Naive thymus-derived CD4-positive, alpha-beta T cell (primary cell): Measurements from ENCODE around the gene HAPSTR1. TPM values are rescaled to one million over a fixed set of nuclear protein-coding genes. Genes with fewer than 3 reads are reported as not detected.

ENCODE experiments used
- ATAC-seq: fragments of 150-1000 bp; cut with Tn5 transposase; 2 replicates; pipeline ENCODE4 v1.10.0; 2021; ENCODE audit warnings: mild to moderate bottlenecking, moderate library complexity
- CTCF ChIA-PET: fragments of 350-600 bp; sonication (Branson Sonifier 250); formaldehyde crosslinking; loops from one replicate; lab custom pipeline; 2021; ENCODE audit warnings: antibody characterized with exemption; lab: Charles Lee
- POLR2A ChIA-PET: fragments of 350-600 bp; sonication (Branson Sonifier 250); formaldehyde crosslinking; loops from one replicate; lab custom pipeline; 2021; ENCODE audit warnings: antibody characterized with exemption, inconsistent platforms; lab: Charles Lee
- DNase-seq, 9 donors: peaks; one replicate each; pipeline versions ENCODE4 v3.0.0 to v3.0.0-alpha.2; 2020 to 2022; ENCODE audit warnings: mixed read lengths in 1 of 9
- H3K27ac ChIP-seq: one replicate; pipeline ENCODE4 v1.7.0; 2013; ENCODE audit warnings: mild to moderate bottlenecking, low read depth, low read length, moderate library complexity
- H3K27me3 ChIP-seq, 2 donors: one replicate each; pipeline ENCODE4 v1.7.0; 2013; ENCODE audit warnings: low read length in 2 of 2, mild to moderate bottlenecking in 2 of 2, moderate library complexity in 2 of 2; ENCODE audit not compliant: control insufficient read depth in 2 of 2, insufficient read depth in 2 of 2
- H3K36me3 ChIP-seq, 3 experiments: 1 replicate in 2 of 3; 2 replicates in 1 of 3; pipeline ENCODE4 v1.7.0; 2013; ENCODE audit warnings: low read length in 3 of 3, mild to moderate bottlenecking in 3 of 3, moderate library complexity in 1 of 3; ENCODE audit not compliant: insufficient read depth in 3 of 3, control insufficient read depth in 2 of 3
- H3K4me1 ChIP-seq, 2 donors: one replicate each; pipeline ENCODE4 v1.7.0; 2013; ENCODE audit warnings: low read length in 2 of 2, mild to moderate bottlenecking in 2 of 2, moderate library complexity in 1 of 2; ENCODE audit not compliant: control insufficient read depth in 2 of 2, insufficient read depth in 2 of 2
- H3K4me3 ChIP-seq: 2 replicates; pipeline ENCODE4 v1.7.0; 2013; ENCODE audit warnings: mild to moderate bottlenecking, low read length
- H3K9me3 ChIP-seq, 3 experiments: 1 replicate in 2 of 3; 2 replicates in 1 of 3; pipeline ENCODE4 v1.7.0; 2013; ENCODE audit warnings: low read length in 3 of 3; ENCODE audit not compliant: control insufficient read depth in 2 of 3
- H3K27ac Mint-ChIP-seq, 9 donors: one replicate each; pipeline ENCODE4 v1.8.0; 2020 to 2022; ENCODE audit warnings: mixed read lengths in 9 of 9, mild to moderate bottlenecking in 8 of 9, moderate library complexity in 5 of 9, inconsistent platforms in 2 of 9
- H3K27me3 Mint-ChIP-seq, 5 donors: one replicate each; pipeline ENCODE4 v1.8.0; 2021 to 2022; ENCODE audit warnings: mixed read lengths in 5 of 5, mild to moderate bottlenecking in 1 of 5
- H3K36me3 Mint-ChIP-seq, 5 donors: one replicate each; pipeline ENCODE4 v1.8.0; 2020 to 2022; ENCODE audit warnings: mixed read lengths in 5 of 5, mild to moderate bottlenecking in 3 of 5, inconsistent platforms in 1 of 5
- H3K4me1 Mint-ChIP-seq, 7 donors: one replicate each; pipeline ENCODE4 v1.8.0; 2020 to 2022; ENCODE audit warnings: mixed read lengths in 7 of 7, mild to moderate bottlenecking in 3 of 7, inconsistent platforms in 1 of 7
- H3K4me3 Mint-ChIP-seq, 10 donors: one replicate each; pipeline ENCODE4 v1.8.0; 2020 to 2022; ENCODE audit warnings: mild to moderate bottlenecking in 10 of 10, mixed read lengths in 10 of 10, moderate library complexity in 6 of 10, inconsistent platforms in 2 of 10
- H3K9me3 Mint-ChIP-seq, 11 donors: one replicate each; pipeline ENCODE4 v1.8.0; 2020 to 2022; ENCODE audit warnings: mixed read lengths in 11 of 11, mild to moderate bottlenecking in 4 of 11, inconsistent platforms in 1 of 11, moderate library complexity in 1 of 11
- intact Hi-C, 2 donors: fragments of 100-400 bp; cut with micrococcal nuclease; formaldehyde crosslinking; loops; one replicate each; pipeline ENCODE4 v1.15.1; 2023
- polyA plus RNA-seq, 2 donors: library from polyadenylated mRNA; unstranded; fragments of 300-500 nt; fragmentation: Illumina TruSeq; gene quantifications; one replicate each; pipeline ENCODE4 v1.2.3, GENCODE V29; 2021
- total RNA-seq, 6 experiments: library from RNA in 5 of 6; stranded (reverse) in 5 of 6; gene quantifications; 1 replicate in 5 of 6; 2 replicates in 1 of 6; pipeline ENCODE4 v1.2.3 and lab custom pipeline; 2021 to 2026

HAPSTR1 gene
- total and polyA plus RNA-seq, 7 experiments from 2014 or later, result 11.4 to 136 (median 83.6) TPM

GRCh38 chr16:9123871-9124270 lies 32.4 kb downstream of the HAPSTR1 start:
- H3K27ac ChIP-seq, result no peak overlapping the region
- Mint-ChIP-seq H3K36me3 (peaks cover 0 to 20% (median 8%) of the 10 kb centered on the region in 5 donors), H3K4me3 (no peak overlapping the region), H3K27ac (peak overlapping the region in 5 of 9 donors; percentile 12 to 80 (median 51)), H3K27me3 (no peaks in the 10 kb centered on the region), H3K9me3 (peaks cover 0 to 3% (median 0%) of the 10 kb centered on the region in 11 donors), H3K4me1 (peaks cover 32 to 67% (median 52%) of the 10 kb centered on the region in 7 donors)
- intact Hi-C loops, result no loop called here
- no peak overlapping the region for H3K4me3 ChIP-seq
- no peaks in the 10 kb centered on the region for H3K27me3 ChIP-seq
- H3K36me3 ChIP-seq, result peaks cover 0 to 27% (median 0%) of the 10 kb centered on the region in 3 experiments
- no peaks in the 10 kb centered on the region for H3K9me3 ChIP-seq
- no peak for DNase-seq
- CTCF ChIA-PET, result no interaction called here
- H3K4me1 ChIP-seq, result peaks cover 8 to 11% of the 10 kb centered on the region in 2 donors
- POLR2A ChIA-PET, result interaction anchor here (0.6 to 4.3 kb wide), 2 partner anchors 23 to 33 kb away, joined by 3 to 21 read pairs; partner anchors contain the start of gene HAPSTR1
- ATAC-seq, result peak; percentile 61

DNA sequence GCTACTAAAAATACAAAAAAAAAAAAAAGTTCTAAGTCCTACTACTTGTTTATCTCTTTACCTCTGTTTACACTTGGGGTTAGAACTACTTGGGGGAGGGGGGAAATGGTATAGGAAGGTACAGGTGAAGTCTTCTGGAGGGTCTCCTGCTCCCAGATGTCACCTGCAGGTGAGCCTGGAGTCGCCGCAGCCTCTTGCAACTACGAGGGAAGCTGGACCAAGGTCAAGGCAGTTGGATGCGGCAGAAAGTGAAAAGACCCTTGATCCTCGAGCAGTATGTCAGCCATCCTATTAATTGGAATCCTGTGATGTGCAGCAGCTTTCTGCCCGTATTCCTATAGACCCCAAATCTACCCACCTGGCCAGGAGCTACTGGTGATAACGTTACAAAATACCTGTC lies 33.0 kb downstream of the HAPSTR1 start:
- ATAC-seq, result no peak
- Histone ChIP-seq H3K27me3 (no peaks in the 10 kb centered on the region), H3K9me3 (no peaks in the 10 kb centered on the region), H3K36me3 (peaks cover 0 to 27% (median 0%) of the 10 kb centered on the region in 3 experiments), H3K27ac (no peak overlapping the region), H3K4me1 (peaks cover 8 to 11% of the 10 kb centered on the region in 2 donors), H3K4me3 (no peak overlapping the region)
- no peaks in the 10 kb centered on the region for H3K27me3 Mint-ChIP-seq
- peak overlapping the region in 5 of 9 donors; percentile 18 to 80 (median 52) for H3K27ac Mint-ChIP-seq
- no peak overlapping the region for H3K4me3 Mint-ChIP-seq
- ChIA-PET POLR2A (interaction anchor here (0.6 to 4.3 kb wide), 3 partner anchors 24 to 339 kb away, joined by 3 to 21 read pairs (median 3); partner anchors contain the start of gene HAPSTR1), CTCF (interaction anchor here (1.1 kb wide), 1 partner anchor 164 kb away, joined by 3 read pairs; no protein-coding TSS in a partner anchor)
- intact Hi-C loops, result no loop called here
- peaks cover 0 to 3% (median 0%) of the 10 kb centered on the region in 11 donors for H3K9me3 Mint-ChIP-seq
- no peak for DNase-seq
- peaks cover 0 to 20% (median 8%) of the 10 kb centered on the region in 5 donors for H3K36me3 Mint-ChIP-seq
- peaks cover 31 to 66% (median 51%) of the 10 kb centered on the region in 7 donors for H3K4me1 Mint-ChIP-seq

- Mint-ChIP-seq H3K36me3 (peaks cover 0 to 15% (median 3%) of the 10 kb centered on the region in 5 donors), H3K27ac (peak overlapping the region in 5 of 9 donors; percentile 21 to 75 (median 64)), H3K27me3 (no peaks in the 10 kb centered on the region), H3K4me3 (no peak overlapping the region), H3K4me1 (peaks cover 25 to 60% (median 46%) of the 10 kb centered on the region in 7 donors), H3K9me3 (peaks cover 0 to 3% (median 0%) of the 10 kb centered on the region in 11 donors)
- Histone ChIP-seq H3K4me3 (no peak overlapping the region), H3K4me1 (peaks cover 8 to 11% of the 10 kb centered on the region in 2 donors), H3K27me3 (no peaks in the 10 kb centered on the region), H3K9me3 (no peaks in the 10 kb centered on the region), H3K27ac (no peak overlapping the region), H3K36me3 (peaks cover 0 to 23% (median 0%) of the 10 kb centered on the region in 3 experiments)
- ATAC-seq (no peak), DNase-seq (no peak)
- ChIA-PET CTCF (interaction anchor here (1.1 kb wide), 1 partner anchor 165 kb away, joined by 3 read pairs; no protein-coding TSS in a partner anchor), POLR2A (interaction anchor here (0.6 to 4.3 kb wide), 3 partner anchors 34 to 466 kb away, joined by 3 to 21 read pairs (median 3); partner anchors contain the start of gene HAPSTR1)
- intact Hi-C loops, result loop anchor here in 1 of 2 donors (5.0 kb wide), 1 partner anchor 33 kb away; the partner anchor contains the start of gene HAPSTR1
These were observed 33.6 kb downstream of the HAPSTR1 start for GRCh38 chr16:9124908-9125584.

- Histone ChIP-seq H3K4me1 (peaks cover 8 to 11% of the 10 kb centered on the region in 2 donors), H3K9me3 (no peaks in the 10 kb centered on the region), H3K27ac (no peak overlapping the region), H3K36me3 (peaks cover 0 to 23% (median 0%) of the 10 kb centered on the region in 3 experiments), H3K27me3 (no peaks in the 10 kb centered on the region), H3K4me3 (no peak overlapping the region)
- Mint-ChIP-seq H3K9me3 (peaks cover 0 to 2% (median 0%) of the 10 kb centered on the region in 11 donors), H3K4me3 (no peak overlapping the region), H3K4me1 (peaks cover 23 to 56% (median 44%) of the 10 kb centered on the region in 7 donors), H3K36me3 (peaks cover 0 to 12% (median 0%) of the 10 kb centered on the region in 5 donors), H3K27ac (peak overlapping the region; percentile 20 to 90 (median 80)), H3K27me3 (no peaks in the 10 kb centered on the region)
- intact Hi-C loops, result loop anchor here in 1 of 2 donors (5.0 kb wide), 1 partner anchor 34 kb away; the partner anchor contains the start of gene HAPSTR1
- ChIA-PET POLR2A (interaction anchor here (0.6 to 4.3 kb wide), 3 partner anchors 35 to 467 kb away, joined by 3 to 21 read pairs (median 3); partner anchors contain the start of gene HAPSTR1), CTCF (interaction anchor here (1.1 to 1.2 kb wide), 2 partner anchors 13 to 166 kb away, joined by 3 read pairs; no protein-coding TSS in a partner anchor)
- ATAC-seq (peak; percentile 12), DNase-seq (no peak)
These were observed 34.4 kb downstream of the HAPSTR1 start for GRCh38 chr16:9125658-9126505.

- Mint-ChIP-seq H3K36me3 (peaks cover 0 to 12% (median 0%) of the 10 kb centered on the region in 5 donors), H3K4me1 (peaks cover 23 to 56% (median 44%) of the 10 kb centered on the region in 7 donors), H3K27ac (peak overlapping the region in 8 of 9 donors; percentile 47 to 90 (median 72)), H3K4me3 (peak overlapping the region in 1 of 10 donors; percentile 50), H3K27me3 (no peaks in the 10 kb centered on the region), H3K9me3 (peaks cover 0 to 2% (median 0%) of the 10 kb centered on the region in 11 donors)
- H3K27me3 ChIP-seq, result no peaks in the 10 kb centered on the region
- H3K4me3 ChIP-seq, result no peak overlapping the region
- intact Hi-C loops, result loop anchor here in 1 of 2 donors (5.0 kb wide), 1 partner anchor 34 kb away; the partner anchor contains the start of gene HAPSTR1
- H3K27ac ChIP-seq, result peak overlapping the region; percentile 48
- H3K9me3 ChIP-seq, result no peaks in the 10 kb centered on the region
- no peak for ATAC-seq
- no peak for DNase-seq
- peaks cover 0 to 23% (median 0%) of the 10 kb centered on the region in 3 experiments for H3K36me3 ChIP-seq
- POLR2A ChIA-PET, result interaction anchor here (4.3 kb wide), 1 partner anchor 35 kb away, joined by 21 read pairs; the partner anchor contains the start of gene HAPSTR1
- H3K4me1 ChIP-seq, result peaks cover 8 to 11% of the 10 kb centered on the region in 2 donors
- CTCF ChIA-PET, result interaction anchor here (1.2 kb wide), 1 partner anchor 12 kb away, joined by 3 read pairs; no protein-coding TSS in a partner anchor
These were observed 35.2 kb downstream of the HAPSTR1 start for GRCh38 chr16:9126609-9127008.
